PFSK-1 (cell line): ENCODE results near the gene LAMA3.

Experiments
- FOXP2 ChIP-seq: optimal IDR thresholded peaks from 2 replicates; pipeline ENCODE3; 2011; ENCODE audit warnings: borderline replicate concordance, control low read depth, inconsistent platforms; ENCODE audit not compliant: insufficient read depth; ENCODE audit errors: extremely low read length, extremely low read depth
- POLR2AphosphoS5 ChIP-seq: IDR thresholded peaks from 2 replicates; pipeline ENCODE4 v1.6.1; 2012; ENCODE audit warnings: low read depth, mild to moderate bottlenecking, control low read depth, low read length, moderate library complexity
- SIN3A ChIP-seq: IDR thresholded peaks from 2 replicates; pipeline ENCODE4 v1.6.1; 2012; ENCODE audit warnings: mild to moderate bottlenecking, low read length, moderate library complexity, borderline replicate concordance; ENCODE audit not compliant: insufficient read depth
- TAF1 ChIP-seq: IDR thresholded peaks from 2 replicates; pipeline ENCODE4 v1.6.1; 2012; ENCODE audit warnings: low read length, control low read depth, borderline replicate concordance; ENCODE audit not compliant: insufficient read depth
- TF ChIP-seq, protein P1 (sequence below), 2 experiments: IDR thresholded peaks; 2 replicates each; pipeline versions ENCODE4 v1.6.1 to v1.8.0; 2011 to 2012; ENCODE audit warnings: low read depth in 2 of 2, low read length in 2 of 2, control low read depth in 1 of 2, inconsistent platforms in 1 of 2, mild to moderate bottlenecking in 1 of 2, moderate library complexity in 1 of 2; ENCODE audit not compliant: insufficient read depth in 1 of 2

LAMA3 gene

DNA sequence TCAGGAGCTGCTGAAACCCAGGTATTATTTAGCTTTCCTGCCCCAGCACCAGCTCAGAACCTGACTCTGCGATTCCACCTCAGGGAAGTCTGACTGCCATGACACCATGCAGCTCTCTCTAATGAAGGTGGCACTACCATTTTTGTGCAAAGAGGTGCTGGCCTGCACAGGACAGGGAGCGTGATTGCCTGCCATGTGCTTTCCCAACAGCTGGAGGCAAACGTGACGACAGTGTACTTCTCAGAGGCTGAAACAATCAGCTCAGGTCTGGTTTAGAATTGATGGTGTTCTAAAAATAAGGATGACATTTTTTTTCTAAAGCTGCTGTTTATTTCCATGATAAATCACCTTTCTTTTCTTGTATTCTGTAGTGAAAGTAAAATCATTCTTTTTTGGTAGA, 250.1 kb downstream of the LAMA3 start:
- TF ChIP-seq TAF1 (no peak), SIN3A (no peak), FOXP2 (no peak), POLR2AphosphoS5 (no peak)
- TF ChIP-seq, protein P1, sequence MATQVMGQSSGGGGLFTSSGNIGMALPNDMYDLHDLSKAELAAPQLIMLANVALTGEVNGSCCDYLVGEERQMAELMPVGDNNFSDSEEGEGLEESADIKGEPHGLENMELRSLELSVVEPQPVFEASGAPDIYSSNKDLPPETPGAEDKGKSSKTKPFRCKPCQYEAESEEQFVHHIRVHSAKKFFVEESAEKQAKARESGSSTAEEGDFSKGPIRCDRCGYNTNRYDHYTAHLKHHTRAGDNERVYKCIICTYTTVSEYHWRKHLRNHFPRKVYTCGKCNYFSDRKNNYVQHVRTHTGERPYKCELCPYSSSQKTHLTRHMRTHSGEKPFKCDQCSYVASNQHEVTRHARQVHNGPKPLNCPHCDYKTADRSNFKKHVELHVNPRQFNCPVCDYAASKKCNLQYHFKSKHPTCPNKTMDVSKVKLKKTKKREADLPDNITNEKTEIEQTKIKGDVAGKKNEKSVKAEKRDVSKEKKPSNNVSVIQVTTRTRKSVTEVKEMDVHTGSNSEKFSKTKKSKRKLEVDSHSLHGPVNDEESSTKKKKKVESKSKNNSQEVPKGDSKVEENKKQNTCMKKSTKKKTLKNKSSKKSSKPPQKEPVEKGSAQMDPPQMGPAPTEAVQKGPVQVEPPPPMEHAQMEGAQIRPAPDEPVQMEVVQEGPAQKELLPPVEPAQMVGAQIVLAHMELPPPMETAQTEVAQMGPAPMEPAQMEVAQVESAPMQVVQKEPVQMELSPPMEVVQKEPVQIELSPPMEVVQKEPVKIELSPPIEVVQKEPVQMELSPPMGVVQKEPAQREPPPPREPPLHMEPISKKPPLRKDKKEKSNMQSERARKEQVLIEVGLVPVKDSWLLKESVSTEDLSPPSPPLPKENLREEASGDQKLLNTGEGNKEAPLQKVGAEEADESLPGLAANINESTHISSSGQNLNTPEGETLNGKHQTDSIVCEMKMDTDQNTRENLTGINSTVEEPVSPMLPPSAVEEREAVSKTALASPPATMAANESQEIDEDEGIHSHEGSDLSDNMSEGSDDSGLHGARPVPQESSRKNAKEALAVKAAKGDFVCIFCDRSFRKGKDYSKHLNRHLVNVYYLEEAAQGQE (IDR thresholded peaks at IDR 0.05; ENCODE audit: insufficient read depth in 1 of 2, low read depth in 2 of 2, low read length in 2 of 2), result no peak

DNA sequence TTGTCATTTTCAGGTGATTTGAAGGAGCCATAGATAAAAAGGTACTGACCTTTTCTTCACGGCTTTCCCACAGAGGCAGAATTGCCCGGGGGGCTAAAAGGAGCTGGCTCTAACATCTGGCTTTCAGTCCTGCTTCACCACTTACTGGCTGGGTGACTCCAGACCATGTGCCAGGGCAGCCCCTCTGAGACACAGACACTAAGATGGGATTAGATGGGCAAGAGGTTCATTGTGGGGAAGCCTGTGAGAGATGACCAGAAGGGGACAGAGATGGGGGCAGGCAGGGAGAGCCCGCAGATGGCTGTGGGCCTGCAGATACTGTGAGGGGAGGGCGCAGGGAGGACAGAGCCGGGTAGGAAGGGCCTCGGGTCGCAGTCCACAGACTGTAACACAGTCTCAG, 250.6 kb downstream of the LAMA3 start:
- TF ChIP-seq POLR2AphosphoS5 (no peak), FOXP2 (no peak), TAF1 (no peak), SIN3A (no peak)
- TF ChIP-seq, protein P1 (IDR thresholded peaks at IDR 0.05; ENCODE audit: insufficient read depth in 1 of 2, low read depth in 2 of 2, low read length in 2 of 2), result no peak

GRCh38 chr18:23941791-23942190, 252.5 kb downstream of the LAMA3 start:
- TF ChIP-seq, protein P1 (IDR thresholded peaks at IDR 0.05; ENCODE audit: insufficient read depth in 1 of 2, low read depth in 2 of 2, low read length in 2 of 2), result no peak
- TF ChIP-seq SIN3A (no peak), TAF1 (no peak), FOXP2 (no peak), POLR2AphosphoS5 (no peak)

GRCh38 chr18:23943104-23943503, 253.9 kb downstream of the LAMA3 start:
- TF ChIP-seq POLR2AphosphoS5 (no peak), TAF1 (no peak), FOXP2 (no peak), SIN3A (no peak)
- TF ChIP-seq, protein P1 (IDR thresholded peaks at IDR 0.05; ENCODE audit: insufficient read depth in 1 of 2, low read depth in 2 of 2, low read length in 2 of 2), result no peak
